Spleen (tissue), 13 donors: ENCODE results near the gene CXorf51A. TPM values are rescaled to one million over a fixed set of nuclear protein-coding genes. Genes with fewer than 3 reads are reported as not detected.
"Not testable (repeated sequence)": the region's sequence is repeated elsewhere in the genome, so short reads cannot be mapped to it uniquely, and the experiment has no call there.

Experiments used
- DNase-seq: peaks from one replicate; pipeline ENCODE4 v3.0.0-alpha.2; 2020
- H3K27ac ChIP-seq, 8 donors: fragments of 200-600 bp; sonication (generic) in 7 of 8; 1 replicate in 4 of 8; 2 replicates in 4 of 8; pipeline versions ENCODE4 v1.5.0 to v1.8.0; 2016 to 2021; ENCODE audit warnings: inconsistent platforms in 4 of 8, mild to moderate bottlenecking in 4 of 8, moderate library complexity in 1 of 8
- H3K27me3 ChIP-seq, 7 donors: fragments of 200-600 bp; sonication (generic) in 6 of 7; replicated peaks in 1 of 7; 1 replicate in 4 of 7; 2 replicates in 3 of 7; pipeline versions ENCODE4 v1.5.0 to v1.8.0; 2016 to 2021; ENCODE audit warnings: inconsistent platforms in 3 of 7, mild to moderate bottlenecking in 1 of 7
- H3K36me3 ChIP-seq, 6 donors: fragments of 200-600 bp; sonication (generic) in 5 of 6; 1 replicate in 4 of 6; 2 replicates in 2 of 6; pipeline versions ENCODE4 v1.5.0 to v1.8.0; 2016 to 2021; ENCODE audit warnings: inconsistent platforms in 2 of 6
- H3K4me1 ChIP-seq, 6 donors: fragments of 200-600 bp; sonication (generic) in 5 of 6; 1 replicate in 3 of 6; 2 replicates in 3 of 6; pipeline versions ENCODE4 v1.5.0 to v1.8.0; 2016 to 2021; ENCODE audit warnings: inconsistent platforms in 3 of 6
- H3K4me3 ChIP-seq, 8 donors: fragments of 200-600 bp; sonication (generic) in 7 of 8; 1 replicate in 4 of 8; 2 replicates in 4 of 8; pipeline versions ENCODE4 v1.5.0 to v1.8.0; 2016 to 2021; ENCODE audit warnings: inconsistent platforms in 4 of 8, mild to moderate bottlenecking in 4 of 8, moderate library complexity in 2 of 8
- H3K9me3 ChIP-seq, 8 donors: fragments of 200-600 bp; sonication (generic) in 7 of 8; 1 replicate in 4 of 8; 2 replicates in 4 of 8; pipeline versions ENCODE4 v1.5.0 to v1.8.0; 2016 to 2021; ENCODE audit warnings: inconsistent platforms in 4 of 8
- CTCF ChIP-seq, 11 experiments: fragments of 200-600 bp in 7 of 11; fragments of 450-650 bp in 4 of 11; sonication (generic) in 4 of 11; IDR thresholded peaks in 8 of 11; conservative IDR thresholded peaks in 3 of 11; 1 replicate in 7 of 11; 2 replicates in 4 of 11; pipeline versions ENCODE4 v1.4.0 to v1.8.0; 2016 to 2021; ENCODE audit warnings: antibody characterized with exemption in 11 of 11, inconsistent platforms in 4 of 11, mild to moderate bottlenecking in 1 of 11
- POLR2A ChIP-seq, 3 donors: fragments of 450-650 bp; IDR thresholded peaks; one replicate each; pipeline ENCODE4 v1.5.1; 2017; ENCODE audit warnings: antibody characterized with exemption in 3 of 3, mild to moderate bottlenecking in 1 of 3
- POLR2AphosphoS5 ChIP-seq, 3 donors: sonication (generic); formaldehyde crosslinking; IDR thresholded peaks; one replicate each; pipeline ENCODE4 v1.5.1; 2017; ENCODE audit warnings: antibody characterized with exemption in 3 of 3
- WGBS, 5 donors: extraction: QIAGEN DNeasy Blood & Tissue Kit in 3 of 5; methylation state at CpG; one replicate each; pipeline versions ENCODE4 v1.1.5 to v1.1.7; 2013 to 2018; 5-methylcytosine and 5-hydroxymethylcytosine counted together
- intact Hi-C: fragments of 100-400 bp; cut with DNase I; formaldehyde crosslinking; loops from one replicate; pipeline ENCODE4 v1.15.0; 2023; ENCODE audit warnings: low total_unique reads
- long read RNA-seq, 2 donors: transcript quantifications; one replicate each; lab custom pipeline, GENCODE V29; 2026
- polyA plus RNA-seq, 3 donors: library from polyadenylated mRNA; stranded (reverse); fragments of 200-250 nt; gene quantifications; one replicate each; pipeline ENCODE4 v1.2.1, GENCODE V29; 2013
- total RNA-seq, 7 donors: library from RNA; depleted of rRNA in 3 of 7; stranded (reverse); fragments of >200 nt in 3 of 7; fragmentation: NEBNext Ultra II Directional in 4 of 7; extraction: Animal tissue kit (Norgen Biotek cat#: 25700) in 4 of 7; gene quantifications; one replicate each; pipeline versions ENCODE4 v1.1.0 to v1.2.1, GENCODE V29; 2016 to 2021
- donor health status: healthy with polysubstance abuse.
- donor health status: DM: no; HTN: no; CAD: no; lungs with moderate emphysema.
- donor health status: DM: no; HTN: no; CAD: no.
- donor health status: Bipolar disorder and iron deficiency.
- donor health status: healthy.
- donor health status: DM: no; HTN: no; CAD: no.
- donor health status: DM: yes; HTN: yes; CAD: no.

Gene CXorf51A
- total RNA-seq (not detected), polyA plus RNA-seq (not detected)
- long read RNA-seq, donor 1 = 0 reads
- long read RNA-seq, donor 2 = 0 reads

DNA sequence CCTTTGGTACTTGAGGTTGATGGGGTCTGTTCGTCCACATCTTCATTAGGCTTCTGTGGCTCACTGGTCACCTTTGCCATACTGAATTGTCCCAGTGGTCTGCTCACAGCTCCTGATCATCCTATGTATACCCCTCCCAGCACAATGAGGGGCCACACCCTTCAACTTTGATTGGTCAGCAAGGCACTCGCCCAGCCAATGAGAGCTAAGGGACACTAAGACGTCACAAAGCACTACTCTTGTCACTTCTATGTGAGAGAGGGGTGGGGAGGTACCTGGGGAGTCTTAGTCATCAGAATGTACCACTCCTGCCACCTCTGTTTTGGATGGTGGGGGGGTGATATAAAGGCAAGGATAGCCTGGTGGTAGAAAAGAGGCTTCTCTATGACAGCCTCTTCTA is at the start of gene CXorf51A:
TSS of gene CXorf51A (minus strand) at position 101 of the 400 bp plus-strand sequence. CDS start at position 80, 21 bp downstream.
- H3K36me3 ChIP-seq, H3K9me3 ChIP-seq, H3K27ac ChIP-seq, H3K4me3 ChIP-seq, DNase-seq, H3K27me3 ChIP-seq, intact Hi-C loops, H3K4me1 ChIP-seq: not testable (repeated sequence)
- no CpG with 5 or more reads among the region's 3 CpGs for WGBS, 5 donors

DNA sequence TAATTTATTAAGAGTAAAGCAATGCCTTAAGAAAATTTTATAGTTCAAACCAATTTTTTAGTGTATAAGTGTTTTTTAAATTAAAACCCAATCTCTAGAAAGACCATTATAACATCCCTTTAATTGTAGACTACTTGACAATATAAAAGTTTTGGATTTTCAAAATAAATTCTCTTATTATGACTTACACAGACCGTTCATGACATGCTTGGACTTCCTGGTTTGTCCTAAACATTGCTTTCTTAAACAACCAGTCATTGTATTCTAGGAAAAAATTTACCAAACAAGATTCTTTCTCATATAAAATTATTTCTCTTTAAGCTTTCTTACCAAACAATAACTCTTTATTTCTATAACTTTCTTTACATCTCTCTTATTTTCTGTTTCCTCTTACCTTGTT is 49.0 kb upstream of the CXorf51A start:
- Histone ChIP-seq H3K4me1 (no peaks in the 10 kb centered on the region), H3K27ac (no peak overlapping the region), H3K4me3 (no peak overlapping the region), H3K9me3 (peaks cover 0 to 31% (median 10%) of the 10 kb centered on the region in 8 donors), H3K36me3 (no peaks in the 10 kb centered on the region), H3K27me3 (no peaks in the 10 kb centered on the region)
- no peak for DNase-seq
- TF ChIP-seq POLR2AphosphoS5 (IDR thresholded peaks at IDR 0.05) (no peak), CTCF (IDR thresholded peaks at IDR 0.05 in 8 of 11, conservative IDR thresholded peaks at IDR 0.05 in 3 of 11) (no peak), POLR2A (IDR thresholded peaks at IDR 0.05) (no peak)
- intact Hi-C loops = no loop called here
- 0 to 55% (median 26%) methylated on average over 1 of the region's 1 CpG for WGBS, 5 donors

- DNase-seq = no peak
- Histone ChIP-seq H3K27ac (no peak overlapping the region), H3K9me3 (no peaks in the 10 kb centered on the region), H3K27me3 (no peaks in the 10 kb centered on the region), H3K4me1 (no peaks in the 10 kb centered on the region), H3K36me3 (no peaks in the 10 kb centered on the region), H3K4me3 (no peak overlapping the region)
- intact Hi-C loops = no loop called here
- TF ChIP-seq CTCF (IDR thresholded peaks at IDR 0.05 in 8 of 11, conservative IDR thresholded peaks at IDR 0.05 in 3 of 11) = no peak
- TF ChIP-seq POLR2A (IDR thresholded peaks at IDR 0.05) = no peak
- no peak for TF ChIP-seq POLR2AphosphoS5 (IDR thresholded peaks at IDR 0.05)
- 30 to 91% (median 63%) methylated on average over 2 of the region's 2 CpGs for WGBS, 5 donors
These were observed 39.7 kb upstream of the CXorf51A start for GRCh38 chrX:146854281-146854680.

DNA sequence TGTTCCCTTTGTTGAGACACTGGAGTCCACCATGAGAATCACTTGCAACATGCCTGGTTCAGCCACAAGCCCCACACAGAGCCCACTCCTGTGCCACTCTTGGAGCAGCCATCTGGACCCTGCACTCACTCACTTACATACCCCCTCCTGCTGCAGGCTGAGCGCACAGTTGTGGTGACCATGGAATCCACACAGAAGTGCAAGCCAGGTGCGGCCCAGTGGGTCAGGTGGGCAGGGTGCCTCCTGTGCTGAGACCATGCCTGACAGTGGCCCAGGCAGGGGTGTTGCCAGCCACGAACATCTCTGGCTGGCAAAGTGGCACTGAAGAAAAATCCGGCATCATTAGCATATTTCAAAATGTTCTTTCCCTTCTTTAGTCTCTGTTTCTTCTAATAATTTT is 17.4 kb upstream of the CXorf51A start:
- 72 to 90% (median 80%) methylated on average over 2 to 4 of the region's 4 CpGs for WGBS, 5 donors
- Histone ChIP-seq H3K27me3 (no peaks in the 10 kb centered on the region), H3K4me3 (no peak overlapping the region), H3K36me3 (no peaks in the 10 kb centered on the region), H3K27ac (no peak overlapping the region), H3K9me3 (peaks cover 0 to 6% (median 0%) of the 10 kb centered on the region in 8 donors), H3K4me1 (no peaks in the 10 kb centered on the region)
- DNase-seq = peak; percentile 63
- intact Hi-C loops = no loop called here
- TF ChIP-seq POLR2AphosphoS5 (IDR thresholded peaks at IDR 0.05) (no peak), POLR2A (IDR thresholded peaks at IDR 0.05) (no peak), CTCF (IDR thresholded peaks at IDR 0.05 in 8 of 11, conservative IDR thresholded peaks at IDR 0.05 in 3 of 11) (no peak)

- H3K9me3 ChIP-seq, H3K27ac ChIP-seq, H3K4me3 ChIP-seq, intact Hi-C loops, H3K36me3 ChIP-seq, H3K27me3 ChIP-seq, H3K4me1 ChIP-seq, DNase-seq: not testable (repeated sequence)
- WGBS, 5 donors = no CpG with 5 or more reads among the region's 3 CpGs
These were observed 5.1 kb downstream of the CXorf51A start, which contains the start of gene CXorf51B for GRCh38 chrX:146809471-146809870. CXorf51B (plus strand) TSS chrX:146809771; CDS start chrX:146809792, 21 bp downstream.

Other genes with a start within 250 kb of the CXorf51A start
- gene CXorf51B, start 5.0 kb downstream of the CXorf51A start, total RNA-seq = not detected
- not detected for gene CXorf51B, start 5.0 kb downstream of the CXorf51A start, polyA plus RNA-seq